ENCODE data around the gene TCF4. TPM values are rescaled to one million over a fixed set of nuclear protein-coding genes. Genes with fewer than 3 reads are reported as not detected.

The TCF4 gene
- total and polyA plus RNA-seq, 2 donors (not counting 1 experiment from before 2014, with no cell fraction given), result 68.5 to 353 TPM

- ChIA-PET POLR2A (no interaction called here), CTCF (interaction anchor here (0.8 to 1.7 kb wide), 4 partner anchors 13 to 1153 kb away, joined by 3 to 5 read pairs (median 4); no protein-coding TSS in a partner anchor)
- Histone ChIP-seq H3K4me3 (ENCODE audit: control extremely low read depth in 1 of 5, extremely low read depth in 1 of 5, insufficient read depth in 1 of 5, low read depth in 2 of 5, low read length in 4 of 5) (no peak overlapping the region), H3K27me3 (replicated peaks in 1 of 4; ENCODE audit: control extremely low read depth in 1 of 4, control insufficient read depth in 3 of 4, insufficient read depth in 4 of 4, low read length in 3 of 4) (no peaks in the 10 kb centered on the region), H3K79me2 (ENCODE audit: control insufficient read depth, insufficient read depth, low read length) (peaks cover 11% of the 10 kb centered on the region), H3K4me2 (replicated peaks; ENCODE audit: low read depth, low read length, poor library complexity, severe bottlenecking) (peak overlapping the region; percentile 75), H4K20me1 (ENCODE audit: control insufficient read depth, insufficient read depth, low read length, poor library complexity, severe bottlenecking) (no peaks in the 10 kb centered on the region), H3K9ac (ENCODE audit: low read length) (no peak overlapping the region), H3K4me1 (ENCODE audit: control insufficient read depth in 2 of 2, insufficient read depth in 2 of 2, low read length in 2 of 2) (peaks cover 36 to 38% of the 10 kb centered on the region in 2 donors), H3K27ac (ENCODE audit: low read length in 2 of 2) (peak overlapping the region in 1 of 2 donors; percentile 85), H3K9me3 (ENCODE audit: control extremely low read depth in 1 of 3, control insufficient read depth in 2 of 3, insufficient read depth in 1 of 3, low read length in 2 of 3) (no peaks in the 10 kb centered on the region), H2AFZ (ENCODE audit: insufficient read depth, low read depth, low read length, poor library complexity, severe bottlenecking) (peak overlapping the region; percentile 67), H3K36me3 (replicated peaks in 1 of 2; ENCODE audit: control extremely low read depth in 1 of 2, control insufficient read depth in 1 of 2, extremely low read depth in 1 of 2, insufficient read depth in 2 of 2, low read length in 1 of 2) (no peaks in the 10 kb centered on the region)
- TF ChIP-seq EZH2 (IDR thresholded peaks at IDR 0.05; ENCODE audit: borderline replicate concordance, insufficient read depth, low read depth, low read length, poor library complexity, severe bottlenecking), result no peak
- DNase-seq (no peak), ATAC-seq (ENCODE audit: low read depth) (no peak)
- peaks cover 66% of the 10 kb centered on the region for H3K4me1 Mint-ChIP-seq
- WGBS (ENCODE audit: insufficient coverage), result no CpG with 5 or more reads among the region's 5 CpGs
- peaks cover 14% of the 10 kb centered on the region for H3K27me3 Mint-ChIP-seq
- H3K27ac Mint-ChIP-seq, result peak overlapping the region; percentile 90
- no peaks in the 10 kb centered on the region for H3K9me3 Mint-ChIP-seq (ENCODE audit: insufficient read depth)
- intact Hi-C loops (cut with micrococcal nuclease), result loop anchor here (5.0 to 10.0 kb wide), 4 partner anchors 42 to 973 kb away; no protein-coding TSS in a partner anchor
- H3K4me3 Mint-ChIP-seq, result peak overlapping the region; percentile 83
Measured at GRCh38 chr18:55419132-55419946, 168.7 kb downstream of the TCF4 start.

- Mint-ChIP-seq H3K4me1 (peaks cover 57% of the 10 kb centered on the region), H3K27me3 (peaks cover 8% of the 10 kb centered on the region), H3K27ac (peak overlapping the region; percentile 57), H3K4me3 (no peak overlapping the region), H3K9me3 (ENCODE audit: insufficient read depth) (no peaks in the 10 kb centered on the region)
- H3K9me3 ChIP-seq (ENCODE audit: control extremely low read depth in 1 of 3, control insufficient read depth in 2 of 3, insufficient read depth in 1 of 3, low read length in 2 of 3), result no peaks in the 10 kb centered on the region
- ATAC-seq (ENCODE audit: low read depth) (no peak), DNase-seq (no peak)
- H3K36me3 ChIP-seq (replicated peaks in 1 of 2; ENCODE audit: control extremely low read depth in 1 of 2, control insufficient read depth in 1 of 2, extremely low read depth in 1 of 2, insufficient read depth in 2 of 2, low read length in 1 of 2), result no peaks in the 10 kb centered on the region
- H4K20me1 ChIP-seq (ENCODE audit: control insufficient read depth, insufficient read depth, low read length, poor library complexity, severe bottlenecking), result no peaks in the 10 kb centered on the region
- no peak overlapping the region for H3K27ac ChIP-seq (ENCODE audit: low read length in 2 of 2)
- no peak overlapping the region for H3K9ac ChIP-seq (ENCODE audit: low read length)
- TF ChIP-seq EZH2 (IDR thresholded peaks at IDR 0.05; ENCODE audit: borderline replicate concordance, insufficient read depth, low read depth, low read length, poor library complexity, severe bottlenecking) (no peak), CTCF (IDR thresholded peaks at IDR 0.05) (no peak)
- POLR2A ChIA-PET, result no interaction called here
- H3K27me3 ChIP-seq (replicated peaks in 1 of 4; ENCODE audit: control extremely low read depth in 1 of 4, control insufficient read depth in 3 of 4, insufficient read depth in 4 of 4, low read length in 3 of 4), result no peaks in the 10 kb centered on the region
- no peak overlapping the region for H3K4me2 ChIP-seq (replicated peaks; ENCODE audit: low read depth, low read length, poor library complexity, severe bottlenecking)
- peaks cover 16% of the 10 kb centered on the region for H3K79me2 ChIP-seq (ENCODE audit: control insufficient read depth, insufficient read depth, low read length)
- H2AFZ ChIP-seq (ENCODE audit: insufficient read depth, low read depth, low read length, poor library complexity, severe bottlenecking), result no peak overlapping the region
- intact Hi-C loops (cut with micrococcal nuclease), result loop anchor here (5.0 to 10.0 kb wide), 4 partner anchors 41 to 974 kb away; no protein-coding TSS in a partner anchor
- CTCF ChIA-PET, result interaction anchor here (0.6 to 1.2 kb wide), 4 partner anchors 13 to 1154 kb away, joined by 3 to 5 read pairs (median 3); no protein-coding TSS in a partner anchor
- peaks cover 30 to 33% of the 10 kb centered on the region in 2 donors for H3K4me1 ChIP-seq (ENCODE audit: control insufficient read depth in 2 of 2, insufficient read depth in 2 of 2, low read length in 2 of 2)
- H3K4me3 ChIP-seq (ENCODE audit: control extremely low read depth in 1 of 5, extremely low read depth in 1 of 5, insufficient read depth in 1 of 5, low read depth in 2 of 5, low read length in 4 of 5), result no peak overlapping the region
Measured at GRCh38 chr18:55418439-55418838, 169.6 kb downstream of the TCF4 start.

Measured in B cell (primary cell).